COLO668 (cell line): ENCODE results near the gene MPP3.
"Not testable (repeated sequence)": the region's sequence is repeated elsewhere in the genome, so short reads cannot be mapped to it uniquely, and the experiment has no call there.

Experiments used
- DNase-seq: peaks from one replicate; lab custom pipeline; 2025; ENCODE audit not compliant: unreplicated experiment; lab: John Stamatoyannopoulos, UW

Gene MPP3

GRCh38 chr17:43832976-43833829 is at the start of gene MPP3:
Gene MPP3 (minus strand): TSS chr17:43833146. CDS start chr17:43831906, 1,240 bp downstream.
- peak; percentile 78 for DNase-seq

GRCh38 chr17:43881758-43882505 is 49.0 kb upstream of the MPP3 start:
- no peak for DNase-seq

DNA sequence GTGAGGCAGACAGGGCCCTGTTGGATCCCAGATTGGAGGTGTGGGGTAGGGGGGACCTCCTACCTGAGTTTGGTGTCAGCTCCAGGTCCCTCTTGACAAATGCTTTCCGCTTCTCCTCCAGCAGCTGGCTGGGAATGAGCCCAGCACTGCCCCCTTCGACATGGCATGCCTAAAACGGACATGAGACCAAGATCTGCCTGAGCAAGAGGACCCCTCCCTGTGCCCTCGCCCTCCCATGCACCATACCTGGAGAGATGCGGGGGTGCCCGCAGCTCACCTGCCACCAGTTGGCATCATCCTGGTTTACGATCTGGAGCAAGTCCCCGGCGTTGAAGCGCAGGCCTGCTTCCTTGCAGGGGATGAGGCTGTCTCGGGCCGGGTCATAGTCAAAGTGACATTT is 48.2 kb upstream of the MPP3 start:
- DNase-seq: no peak

GRCh38 chr17:43880420-43880991 is 47.6 kb upstream of the MPP3 start:
- peak; percentile 22 for DNase-seq

DNA sequence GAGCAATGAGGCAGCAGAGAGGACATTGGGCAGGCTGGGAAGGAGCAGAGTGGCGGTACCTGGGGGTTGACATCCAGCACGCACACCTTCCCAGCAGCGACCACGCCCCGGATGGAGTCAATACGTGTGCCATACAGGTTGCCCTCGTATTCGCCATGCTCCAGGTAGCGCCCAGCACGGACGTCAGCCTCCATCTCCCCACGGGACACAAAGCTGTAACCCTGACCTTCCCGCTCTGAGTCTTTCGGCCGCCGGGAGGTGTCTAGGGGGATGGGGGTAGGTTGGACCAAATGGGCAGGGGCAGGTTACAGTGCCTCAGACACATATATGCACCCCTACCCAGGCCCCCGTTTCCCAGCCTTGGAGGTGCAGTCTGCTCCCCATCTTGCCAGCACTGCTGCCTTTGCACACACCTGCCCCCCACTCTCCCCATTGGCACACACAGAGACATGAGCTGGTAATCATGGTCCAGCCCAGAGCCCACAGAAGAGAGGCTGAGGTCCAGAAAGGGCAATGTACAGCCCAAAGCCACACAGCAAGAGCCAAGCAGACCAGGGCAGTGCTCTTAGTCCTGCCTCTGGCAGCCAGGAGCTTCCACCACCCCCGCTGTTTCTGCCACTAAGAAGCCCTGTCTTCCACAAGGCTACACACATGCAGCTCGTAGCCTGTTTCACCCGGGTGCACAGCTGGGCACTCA is 46.9 kb upstream of the MPP3 start:
- no peak for DNase-seq

GRCh38 chr17:43878260-43879175 is 45.6 kb upstream of the MPP3 start:
- peak; percentile 35 for DNase-seq

DNA sequence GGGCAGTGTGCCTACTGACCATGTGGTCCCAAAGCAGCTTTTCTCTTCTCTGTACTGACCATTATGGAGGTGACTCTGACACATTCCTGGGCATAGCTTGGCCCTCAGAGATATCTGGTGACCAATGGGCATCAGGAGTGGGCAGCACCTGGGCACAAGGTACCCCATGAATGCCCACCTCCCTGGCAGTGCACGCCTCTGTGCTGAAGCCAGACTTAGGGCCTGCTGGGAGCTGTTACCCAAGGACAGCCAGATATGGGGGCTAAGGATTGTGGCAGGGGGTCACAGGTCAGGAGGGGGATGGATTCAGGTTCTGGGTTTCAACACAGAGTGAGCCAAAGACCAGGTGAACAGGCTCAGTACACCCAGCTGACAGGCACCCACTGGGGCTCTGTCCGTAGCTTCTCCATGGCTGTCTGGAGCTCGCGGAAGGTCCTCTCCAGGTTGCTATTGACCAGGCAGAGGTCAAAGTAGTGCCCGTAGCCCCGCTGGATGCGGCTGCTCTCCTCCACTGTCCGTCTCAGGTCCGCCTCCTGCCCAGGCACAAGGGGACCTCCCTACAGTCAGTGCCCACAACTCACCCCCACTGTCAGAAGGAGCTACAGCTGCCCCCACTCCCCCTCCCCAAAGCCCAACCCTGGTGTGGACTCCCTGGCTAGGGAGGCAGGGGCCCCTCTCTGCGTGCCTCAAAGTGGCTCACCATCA is 44.7 kb upstream of the MPP3 start:
- DNase-seq: no peak

DNA sequence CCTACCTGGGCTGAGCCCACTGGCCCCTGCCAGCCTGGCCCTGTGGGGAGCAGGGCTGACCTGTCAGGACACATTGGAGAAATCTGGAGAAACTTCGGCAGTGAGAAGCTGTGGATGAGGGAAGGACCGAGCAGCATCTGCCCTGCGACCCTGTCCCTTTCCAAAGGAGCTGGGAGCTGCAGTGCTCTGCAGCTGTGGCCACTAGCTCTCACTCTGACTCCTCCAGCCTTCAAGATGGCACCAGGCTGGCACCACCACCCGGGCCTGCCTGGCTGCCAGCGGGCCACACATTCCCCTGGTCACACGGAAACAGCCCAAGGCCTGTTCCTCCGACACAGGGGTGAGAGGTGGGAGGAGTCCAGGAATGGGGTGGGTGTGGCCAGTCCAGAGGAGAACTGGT is 44.1 kb upstream of the MPP3 start:
- no peak for DNase-seq

- no peak for DNase-seq
These were observed 42.7 kb upstream of the MPP3 start for GRCh38 chr17:43875476-43876147.

DNA sequence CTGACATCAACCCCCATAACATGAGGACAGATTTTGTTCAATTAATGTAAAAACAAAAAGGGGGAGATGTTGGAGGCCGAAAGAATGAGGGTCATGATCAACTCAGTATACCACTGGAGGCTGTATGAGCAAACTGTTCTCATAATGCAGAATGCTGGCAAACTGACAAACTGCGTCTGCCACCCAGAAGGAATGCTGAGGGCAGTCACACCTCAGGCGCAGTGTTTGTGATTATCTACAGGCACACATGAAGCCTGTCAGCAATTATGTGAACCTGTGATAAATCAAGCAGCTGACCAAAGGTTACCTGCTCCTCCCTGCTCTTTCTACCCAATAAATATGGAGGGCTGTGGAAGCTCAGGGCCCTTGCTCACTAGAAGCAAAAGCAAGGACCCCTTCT is 41.3 kb upstream of the MPP3 start:
- DNase-seq: no peak

DNA sequence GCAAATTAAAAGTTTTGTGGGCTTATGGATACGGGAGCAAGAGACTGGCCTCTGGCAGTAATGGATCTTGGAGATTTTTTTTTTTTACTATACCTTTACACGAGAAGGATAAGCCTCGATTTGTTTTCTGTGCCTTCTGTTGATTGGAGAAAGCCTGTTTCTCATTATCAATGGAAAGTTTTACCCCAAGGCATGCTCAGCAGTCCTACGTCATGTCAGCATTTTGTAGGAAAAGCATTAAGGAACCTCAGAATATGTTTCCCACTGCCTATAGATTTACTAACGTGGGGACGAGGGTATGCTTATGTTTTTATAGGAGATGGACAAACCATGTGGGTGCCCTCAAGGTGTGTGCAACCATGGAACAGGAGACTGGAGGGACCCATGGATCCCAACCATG is 40.9 kb upstream of the MPP3 start:
- no peak for DNase-seq

DNA sequence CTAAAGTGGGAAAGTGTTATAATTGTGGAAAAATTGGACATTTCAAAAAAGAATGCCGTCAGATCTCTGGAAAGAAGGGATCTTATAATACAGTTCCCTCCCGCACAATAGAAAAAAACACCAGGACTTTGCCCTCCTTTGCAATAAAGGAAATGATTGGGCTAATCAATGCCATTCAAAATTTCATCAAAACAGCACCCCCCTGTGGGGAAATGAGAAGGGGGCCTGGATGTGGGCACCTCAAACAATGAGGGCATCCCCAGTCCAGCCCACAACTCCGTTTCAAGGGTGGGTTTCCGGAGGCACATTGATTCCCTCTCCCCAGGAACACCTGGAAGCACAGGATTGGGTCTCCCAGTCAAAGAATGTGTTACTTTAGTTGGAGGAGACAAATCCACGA is 40.1 kb upstream of the MPP3 start:
- DNase-seq: no peak

DNA sequence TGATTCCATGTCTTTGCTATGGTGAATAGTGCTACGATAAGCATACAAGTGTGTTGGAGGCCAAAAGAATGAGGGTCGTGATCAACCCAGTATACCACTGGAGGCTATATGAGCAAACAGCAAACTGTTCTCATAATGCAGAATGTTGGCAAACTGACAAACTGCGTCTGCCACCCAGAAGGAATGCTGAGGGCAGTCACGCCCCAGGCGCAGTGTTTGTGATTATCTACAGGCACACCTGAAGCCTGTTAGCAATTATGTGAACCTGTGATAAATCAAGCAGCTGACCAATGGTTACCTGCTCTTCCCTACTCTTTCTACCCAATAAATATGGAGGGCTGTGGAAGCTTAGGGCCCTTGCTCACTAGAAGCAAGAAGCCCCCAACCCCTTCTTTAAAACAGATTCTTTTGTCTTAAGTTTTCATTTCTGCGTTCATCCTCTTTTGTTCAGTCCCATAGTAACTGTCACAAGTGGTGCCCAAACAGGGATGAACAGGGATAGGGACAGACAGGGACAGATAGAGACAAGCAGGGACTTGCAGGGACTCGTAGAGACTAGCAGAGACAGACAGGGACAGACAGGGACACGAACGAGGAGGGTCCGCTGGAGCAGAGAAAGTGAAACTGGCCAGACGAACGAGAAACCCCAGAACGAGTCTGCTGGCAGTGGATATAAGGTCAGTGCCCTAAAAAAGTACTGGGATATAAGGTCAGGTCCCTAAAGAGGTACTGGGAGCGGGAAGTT is 39.2 kb upstream of the MPP3 start:
- DNase-seq: peak; percentile 3

- not testable (repeated sequence) for DNase-seq
These were observed 36.1 kb upstream of the MPP3 start for GRCh38 chr17:43869031-43869430.

GRCh38 chr17:43868226-43868994 is 35.5 kb upstream of the MPP3 start:
- no peak for DNase-seq

DNA sequence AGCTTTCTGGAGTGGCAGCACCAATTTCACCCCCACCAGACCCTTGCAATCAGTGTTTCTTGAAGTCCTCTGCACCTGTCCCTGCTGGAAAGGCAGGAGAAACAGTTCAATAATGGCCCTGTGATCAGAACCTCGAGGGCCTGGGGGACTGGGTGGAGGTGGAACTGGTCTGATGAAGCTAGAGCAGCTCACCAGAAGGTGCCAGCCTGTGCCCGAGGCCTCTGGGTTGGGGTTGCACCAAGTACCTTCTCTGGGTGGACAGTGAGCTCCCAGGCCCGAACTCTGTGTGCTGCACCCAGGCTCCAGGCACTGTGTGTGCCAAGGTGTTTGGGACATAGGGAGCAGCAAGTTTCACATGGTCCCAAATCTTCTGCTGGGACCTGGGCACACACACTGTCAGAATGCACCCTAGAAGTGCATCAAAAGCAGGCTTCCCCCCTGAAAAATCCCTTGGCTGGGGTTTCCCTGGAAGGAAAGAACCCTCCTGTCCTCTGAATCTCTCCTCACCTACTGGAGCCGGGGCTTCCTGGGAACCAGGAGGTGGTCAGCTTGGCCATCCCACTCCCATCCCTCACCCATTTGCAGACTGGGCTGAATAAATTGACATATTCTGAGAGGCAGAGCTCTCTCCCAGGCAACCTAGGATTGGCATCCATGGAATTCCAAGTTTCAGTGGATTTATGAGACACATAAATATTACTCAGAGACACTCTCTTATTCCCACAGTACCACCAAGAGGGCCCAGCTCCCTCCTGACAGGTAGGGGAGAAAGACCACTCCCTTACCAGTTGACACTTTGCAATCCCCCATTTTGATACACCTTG is 31.4 kb upstream of the MPP3 start:
- no peak for DNase-seq

- no peak for DNase-seq
These were observed 29.0 kb upstream of the MPP3 start for GRCh38 chr17:43861960-43862359.
